Measurements from ENCODE around the gene TACO1. TPM values are rescaled to one million over a fixed set of nuclear protein-coding genes. Genes with fewer than 3 reads are reported as not detected.

TACO1 gene
- total RNA-seq, 2 donors from 2014 or later: 32.7 to 35.1 TPM

GRCh38 chr17:63649813-63650212, 49.1 kb downstream of the TACO1 start:
- no peaks in the 10 kb centered on the region for H3K9me3 Mint-ChIP-seq
- H3K27me3 Mint-ChIP-seq (ENCODE audit: low read depth): no peaks in the 10 kb centered on the region
- no peak overlapping the region for H3K4me3 Mint-ChIP-seq
- peaks cover 3% of the 10 kb centered on the region in 2 donors for H3K36me3 Mint-ChIP-seq (ENCODE audit: insufficient read depth in 2 of 2)
- H3K4me1 Mint-ChIP-seq (ENCODE audit: low read depth): peaks cover 12% of the 10 kb centered on the region
- ATAC-seq (replicated peaks in 1 of 2): no peak
- H3K27ac Mint-ChIP-seq: no peak overlapping the region
- DNase-seq: no peak

- H3K27ac Mint-ChIP-seq: no peak overlapping the region
- DNase-seq (no peak), ATAC-seq (replicated peaks in 1 of 2) (no peak)
- H3K27me3 Mint-ChIP-seq (ENCODE audit: low read depth): no peaks in the 10 kb centered on the region
- H3K4me1 Mint-ChIP-seq (ENCODE audit: low read depth): no peaks in the 10 kb centered on the region
- peaks cover 3% of the 10 kb centered on the region in 2 donors for H3K36me3 Mint-ChIP-seq (ENCODE audit: insufficient read depth in 2 of 2)
- no peaks in the 10 kb centered on the region for H3K9me3 Mint-ChIP-seq
- H3K4me3 Mint-ChIP-seq: no peak overlapping the region
These were observed 51.4 kb downstream of the TACO1 start for GRCh38 chr17:63652106-63652505.

- no peak for DNase-seq
- no peak overlapping the region for H3K27ac Mint-ChIP-seq
- H3K4me1 Mint-ChIP-seq (ENCODE audit: low read depth): no peaks in the 10 kb centered on the region
- H3K27me3 Mint-ChIP-seq (ENCODE audit: low read depth): no peaks in the 10 kb centered on the region
- no peak overlapping the region for H3K4me3 Mint-ChIP-seq
- no peak for ATAC-seq (replicated peaks in 1 of 2)
- peaks cover 3% of the 10 kb centered on the region in 2 donors for H3K36me3 Mint-ChIP-seq (ENCODE audit: insufficient read depth in 2 of 2)
- H3K9me3 Mint-ChIP-seq: no peaks in the 10 kb centered on the region
These were observed 52.4 kb downstream of the TACO1 start for GRCh38 chr17:63653050-63653449.

- no peak for DNase-seq
- Mint-ChIP-seq H3K4me3 (no peak overlapping the region), H3K36me3 (ENCODE audit: insufficient read depth in 2 of 2) (peaks cover 1 to 11% of the 10 kb centered on the region in 2 donors), H3K4me1 (ENCODE audit: low read depth) (no peaks in the 10 kb centered on the region), H3K27me3 (ENCODE audit: low read depth) (no peaks in the 10 kb centered on the region), H3K9me3 (no peaks in the 10 kb centered on the region), H3K27ac (no peak overlapping the region)
- ATAC-seq (replicated peaks in 1 of 2): no peak
These were observed 57.1 kb downstream of the TACO1 start for GRCh38 chr17:63657786-63658185.

Other genes with a start within 250 kb of the TACO1 start
- 10 to 100 TPM in 1 of 2 donors, 1 to 10 TPM in 1; 4.7 to 10.2 TPM for gene CYB561, start 154.6 kb upstream of the TACO1 start, total RNA-seq
- gene ACE, start 123.8 kb upstream of the TACO1 start, total RNA-seq: 1 to 10 TPM in 1 of 2 donors, under 1 TPM in 1; 0.58 to 2.5 TPM
- gene KCNH6, start 77.5 kb upstream of the TACO1 start, total RNA-seq: not detected
- 100 to 1,000 TPM; 124 to 126 TPM for gene DCAF7, start 50.4 kb upstream of the TACO1 start, total RNA-seq
- gene MAP3K3, start 21.5 kb downstream of the TACO1 start, total RNA-seq: 10 to 100 TPM; 34.9 to 46.8 TPM
- gene LIMD2, start 99.2 kb downstream of the TACO1 start, total RNA-seq: 100 to 1,000 TPM; 227 to 324 TPM
- 10 to 100 TPM; 71.7 to 77.7 TPM for gene STRADA, start 140.9 kb downstream of the TACO1 start, total RNA-seq
- 10 to 100 TPM; 59.5 to 60.3 TPM for gene CCDC47, start 172.7 kb downstream of the TACO1 start, total RNA-seq
- 100 to 1,000 TPM; 112 to 114 TPM for gene DDX42, start 173.3 kb downstream of the TACO1 start, total RNA-seq
- 100 to 1,000 TPM; 144 to 161 TPM for gene PSMC5, start 226.5 kb downstream of the TACO1 start, total RNA-seq
- 10 to 100 TPM; 36.0 to 42.3 TPM for gene FTSJ3, start 226.8 kb downstream of the TACO1 start, total RNA-seq
- 100 to 1,000 TPM; 103 to 121 TPM for gene SMARCD2, start 241.8 kb downstream of the TACO1 start, total RNA-seq

Data from activated T-cell treated with anti-CD3 and anti-CD28 coated beads, Interleukin-2, amount 50 U/mL, for 72 hours (primary cell).